ENCODE measurements around the gene EFL1. TPM values are rescaled to one million over a fixed set of nuclear protein-coding genes. Genes with fewer than 3 reads are reported as not detected.
A peak's percentile ranks its signal among the peaks of the same experiment; 100 is the strongest.

The EFL1 gene
- total and polyA plus RNA-seq, 9 of the 15 experiments (the other 6 are each of a cell fraction or from before 2014, with no cell fraction given), result 4.8 to 32.5 (median 16.9) TPM

DNA sequence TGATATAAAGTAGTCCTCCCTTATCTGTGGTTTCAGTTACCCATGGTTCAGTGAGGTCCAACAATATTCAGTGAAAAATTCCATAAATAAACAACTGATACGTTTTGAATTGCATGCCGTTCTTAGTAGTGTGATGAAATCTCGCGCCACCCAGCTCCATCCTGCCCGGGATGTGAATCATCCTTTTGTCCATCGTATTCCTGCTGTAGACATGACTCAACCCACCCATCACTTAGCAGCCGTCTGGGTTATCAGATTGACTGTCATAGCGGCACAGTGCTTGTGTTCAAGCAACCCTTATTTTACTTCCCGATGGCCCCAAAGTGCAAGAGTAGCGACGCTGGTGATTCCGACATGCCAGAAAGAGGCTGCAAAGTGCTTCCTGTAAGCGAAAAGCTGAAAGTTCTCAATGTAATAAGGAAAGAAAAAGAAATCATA is 168.7 kb downstream of the EFL1 start (continued):
- no peak for TF ChIP-seq NFE2L1 (tag; IDR thresholded peaks at IDR 0.05; ENCODE audit: borderline replicate concordance, low read depth)
- peak; percentile 25; the same call in 1 of the 2 replicates for TF ChIP-seq NBN (IDR thresholded peaks at IDR 0.05; ENCODE audit: low read depth)
- TF ChIP-seq, protein P1, sequence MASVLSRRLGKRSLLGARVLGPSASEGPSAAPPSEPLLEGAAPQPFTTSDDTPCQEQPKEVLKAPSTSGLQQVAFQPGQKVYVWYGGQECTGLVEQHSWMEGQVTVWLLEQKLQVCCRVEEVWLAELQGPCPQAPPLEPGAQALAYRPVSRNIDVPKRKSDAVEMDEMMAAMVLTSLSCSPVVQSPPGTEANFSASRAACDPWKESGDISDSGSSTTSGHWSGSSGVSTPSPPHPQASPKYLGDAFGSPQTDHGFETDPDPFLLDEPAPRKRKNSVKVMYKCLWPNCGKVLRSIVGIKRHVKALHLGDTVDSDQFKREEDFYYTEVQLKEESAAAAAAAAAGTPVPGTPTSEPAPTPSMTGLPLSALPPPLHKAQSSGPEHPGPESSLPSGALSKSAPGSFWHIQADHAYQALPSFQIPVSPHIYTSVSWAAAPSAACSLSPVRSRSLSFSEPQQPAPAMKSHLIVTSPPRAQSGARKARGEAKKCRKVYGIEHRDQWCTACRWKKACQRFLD (CRISPR knock-in tag; IDR thresholded peaks at IDR 0.05), result no peak
- TF ChIP-seq ZNF184 (CRISPR knock-in tag; IDR thresholded peaks at IDR 0.05), result no peak
- TF ChIP-seq ZFP36 (IDR thresholded peaks at IDR 0.05; ENCODE audit: low read depth, low read length, partially characterized antibody), result no peak
- TF ChIP-seq PHB2 (IDR thresholded peaks at IDR 0.05; ENCODE audit: low read depth), result no peak
- TF ChIP-seq, protein P2, sequence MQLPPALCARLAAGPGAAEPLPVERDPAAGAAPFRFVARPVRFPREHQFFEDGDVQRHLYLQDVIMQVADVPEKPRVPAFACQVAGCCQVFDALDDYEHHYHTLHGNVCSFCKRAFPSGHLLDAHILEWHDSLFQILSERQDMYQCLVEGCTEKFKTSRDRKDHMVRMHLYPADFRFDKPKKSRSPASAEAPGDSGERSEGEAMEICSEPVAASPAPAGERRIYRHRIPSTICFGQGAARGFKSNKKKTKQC (CRISPR knock-in tag; IDR thresholded peaks at IDR 0.05), result no peak
- peak; percentile 56; the same call in 1 of the 2 replicates for TF ChIP-seq ETV1 (tag; conservative IDR thresholded peaks at IDR 0.05; ENCODE audit: low read depth)
- no peak for TF ChIP-seq VEZF1 (CRISPR knock-in tag; IDR thresholded peaks at IDR 0.05)
- TF ChIP-seq, protein P3, sequence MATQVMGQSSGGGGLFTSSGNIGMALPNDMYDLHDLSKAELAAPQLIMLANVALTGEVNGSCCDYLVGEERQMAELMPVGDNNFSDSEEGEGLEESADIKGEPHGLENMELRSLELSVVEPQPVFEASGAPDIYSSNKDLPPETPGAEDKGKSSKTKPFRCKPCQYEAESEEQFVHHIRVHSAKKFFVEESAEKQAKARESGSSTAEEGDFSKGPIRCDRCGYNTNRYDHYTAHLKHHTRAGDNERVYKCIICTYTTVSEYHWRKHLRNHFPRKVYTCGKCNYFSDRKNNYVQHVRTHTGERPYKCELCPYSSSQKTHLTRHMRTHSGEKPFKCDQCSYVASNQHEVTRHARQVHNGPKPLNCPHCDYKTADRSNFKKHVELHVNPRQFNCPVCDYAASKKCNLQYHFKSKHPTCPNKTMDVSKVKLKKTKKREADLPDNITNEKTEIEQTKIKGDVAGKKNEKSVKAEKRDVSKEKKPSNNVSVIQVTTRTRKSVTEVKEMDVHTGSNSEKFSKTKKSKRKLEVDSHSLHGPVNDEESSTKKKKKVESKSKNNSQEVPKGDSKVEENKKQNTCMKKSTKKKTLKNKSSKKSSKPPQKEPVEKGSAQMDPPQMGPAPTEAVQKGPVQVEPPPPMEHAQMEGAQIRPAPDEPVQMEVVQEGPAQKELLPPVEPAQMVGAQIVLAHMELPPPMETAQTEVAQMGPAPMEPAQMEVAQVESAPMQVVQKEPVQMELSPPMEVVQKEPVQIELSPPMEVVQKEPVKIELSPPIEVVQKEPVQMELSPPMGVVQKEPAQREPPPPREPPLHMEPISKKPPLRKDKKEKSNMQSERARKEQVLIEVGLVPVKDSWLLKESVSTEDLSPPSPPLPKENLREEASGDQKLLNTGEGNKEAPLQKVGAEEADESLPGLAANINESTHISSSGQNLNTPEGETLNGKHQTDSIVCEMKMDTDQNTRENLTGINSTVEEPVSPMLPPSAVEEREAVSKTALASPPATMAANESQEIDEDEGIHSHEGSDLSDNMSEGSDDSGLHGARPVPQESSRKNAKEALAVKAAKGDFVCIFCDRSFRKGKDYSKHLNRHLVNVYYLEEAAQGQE (IDR thresholded peaks at IDR 0.05; ENCODE audit: borderline replicate concordance), result peak; percentile 31; the same call in 1 of the 2 replicates
- TF ChIP-seq, protein P3 (CRISPR knock-in tag; IDR thresholded peaks at IDR 0.05; ENCODE audit: low read depth), result no peak
- no peak for TF ChIP-seq ZNF140 (CRISPR knock-in tag; IDR thresholded peaks at IDR 0.05)
- TF ChIP-seq KLF10 (CRISPR knock-in tag; IDR thresholded peaks at IDR 0.05), result no peak
- TF ChIP-seq MTA3 (IDR thresholded peaks at IDR 0.05; ENCODE audit: borderline replicate concordance), result 0 out of 2 replicates have a peak, but pooled peaks have one; percentile 40
- TF ChIP-seq TOE1 (IDR thresholded peaks at IDR 0.05; ENCODE audit: borderline replicate concordance), result no peak
- TF ChIP-seq TOE1 (CRISPR knock-in tag; IDR thresholded peaks at IDR 0.05; ENCODE audit: borderline replicate concordance, low read depth), result no peak
- TF ChIP-seq PTRF (tag; IDR thresholded peaks at IDR 0.05), result no peak
- no peak for TF ChIP-seq HNRNPH1 (optimal IDR thresholded peaks at IDR 0.05; ENCODE audit: low read depth, low read length)

All from K562 (cell line).